Raji (cell line): Measurements from ENCODE around the gene MEIS3.

Experiments
- POLR2A ChIP-seq: IDR thresholded peaks from 2 replicates; pipeline ENCODE4 v1.6.1; 2011; ENCODE audit warnings: low read depth, low read length, control low read depth; ENCODE audit not compliant: insufficient read depth

Gene MEIS3

GRCh38 chr19:47419030-47419783 lies at the start of gene MEIS3:
Gene MEIS3 (minus strand): TSS chr19:47419527. CDS start chr19:47419081, 446 bp downstream.
- TF ChIP-seq POLR2A: no peak

DNA sequence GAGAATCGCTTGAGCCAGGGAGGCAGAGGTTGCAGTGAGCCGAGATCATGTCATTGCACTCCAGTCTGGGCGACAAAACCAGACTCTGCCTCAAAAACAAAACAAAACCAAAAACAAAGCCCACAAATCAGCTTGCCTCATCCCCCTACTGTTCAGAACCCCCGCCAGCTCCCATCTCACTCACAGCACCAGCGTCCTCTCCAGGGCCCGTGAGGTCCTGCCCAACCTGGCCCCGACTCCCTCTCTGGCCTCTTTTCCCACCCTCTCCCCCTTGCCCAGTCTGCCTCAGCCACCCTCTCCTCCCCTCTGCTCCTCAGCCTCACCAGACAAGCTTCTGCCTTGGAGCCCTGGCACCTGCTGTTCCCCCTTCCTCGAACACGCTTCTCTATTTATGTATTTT lies 48.6 kb upstream of the MEIS3 start:
- TF ChIP-seq POLR2A: no peak

- no peak for TF ChIP-seq POLR2A
Measured at GRCh38 chr19:47465957-47466356, 46.6 kb upstream of the MEIS3 start.

GRCh38 chr19:47464675-47465419 lies 45.5 kb upstream of the MEIS3 start:
- TF ChIP-seq POLR2A: no peak

- TF ChIP-seq POLR2A: no peak
Measured at GRCh38 chr19:47461876-47462275, 42.5 kb upstream of the MEIS3 start.

- no peak for TF ChIP-seq POLR2A
Measured at GRCh38 chr19:47459477-47459876, 40.1 kb upstream of the MEIS3 start.

DNA sequence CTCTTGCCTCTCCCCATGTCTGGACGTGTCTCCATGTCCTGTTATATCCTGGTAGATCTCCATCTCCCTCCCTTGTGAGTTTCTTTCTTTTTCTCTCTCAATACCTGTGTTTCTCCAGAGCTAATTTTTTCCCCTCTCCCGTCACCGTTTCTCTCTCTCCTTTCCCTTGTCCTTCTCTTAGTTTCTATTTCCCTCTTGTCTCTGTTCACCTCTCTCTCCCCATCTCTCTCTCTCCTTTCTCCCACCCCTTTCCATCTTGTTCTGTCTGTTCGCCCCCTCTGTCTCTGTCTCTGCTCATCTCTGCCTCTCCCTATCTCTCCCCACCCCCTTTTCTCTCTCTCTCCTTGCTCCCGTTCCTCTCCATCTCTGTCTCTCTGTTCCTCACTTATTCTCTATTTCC lies 39.3 kb upstream of the MEIS3 start:
- no peak for TF ChIP-seq POLR2A

- TF ChIP-seq POLR2A: no peak
Measured at GRCh38 chr19:47456721-47457474, 37.6 kb upstream of the MEIS3 start.

DNA sequence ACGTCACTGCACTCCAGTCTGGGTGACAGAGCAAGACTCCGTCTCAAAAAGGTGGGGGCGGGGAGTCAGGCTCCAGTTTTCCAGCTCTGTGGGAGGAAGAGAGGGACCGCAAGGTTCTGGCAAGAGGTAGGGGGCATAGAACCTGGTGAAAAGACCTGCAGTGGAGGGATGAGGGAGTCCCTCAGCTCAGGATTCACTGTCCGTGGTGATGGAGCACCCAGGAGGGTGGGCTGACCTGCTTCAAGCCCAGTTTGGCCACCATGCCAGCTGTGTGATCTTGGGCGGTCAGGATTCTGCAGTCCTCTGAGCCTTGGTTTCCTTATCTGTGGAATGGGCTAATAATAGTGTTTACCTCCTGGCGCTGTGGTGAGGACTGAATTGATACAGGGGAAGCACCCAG lies 31.2 kb upstream of the MEIS3 start:
- no peak for TF ChIP-seq POLR2A

GRCh38 chr19:47448360-47448727 lies 29.0 kb upstream of the MEIS3 start:
- no peak for TF ChIP-seq POLR2A

DNA sequence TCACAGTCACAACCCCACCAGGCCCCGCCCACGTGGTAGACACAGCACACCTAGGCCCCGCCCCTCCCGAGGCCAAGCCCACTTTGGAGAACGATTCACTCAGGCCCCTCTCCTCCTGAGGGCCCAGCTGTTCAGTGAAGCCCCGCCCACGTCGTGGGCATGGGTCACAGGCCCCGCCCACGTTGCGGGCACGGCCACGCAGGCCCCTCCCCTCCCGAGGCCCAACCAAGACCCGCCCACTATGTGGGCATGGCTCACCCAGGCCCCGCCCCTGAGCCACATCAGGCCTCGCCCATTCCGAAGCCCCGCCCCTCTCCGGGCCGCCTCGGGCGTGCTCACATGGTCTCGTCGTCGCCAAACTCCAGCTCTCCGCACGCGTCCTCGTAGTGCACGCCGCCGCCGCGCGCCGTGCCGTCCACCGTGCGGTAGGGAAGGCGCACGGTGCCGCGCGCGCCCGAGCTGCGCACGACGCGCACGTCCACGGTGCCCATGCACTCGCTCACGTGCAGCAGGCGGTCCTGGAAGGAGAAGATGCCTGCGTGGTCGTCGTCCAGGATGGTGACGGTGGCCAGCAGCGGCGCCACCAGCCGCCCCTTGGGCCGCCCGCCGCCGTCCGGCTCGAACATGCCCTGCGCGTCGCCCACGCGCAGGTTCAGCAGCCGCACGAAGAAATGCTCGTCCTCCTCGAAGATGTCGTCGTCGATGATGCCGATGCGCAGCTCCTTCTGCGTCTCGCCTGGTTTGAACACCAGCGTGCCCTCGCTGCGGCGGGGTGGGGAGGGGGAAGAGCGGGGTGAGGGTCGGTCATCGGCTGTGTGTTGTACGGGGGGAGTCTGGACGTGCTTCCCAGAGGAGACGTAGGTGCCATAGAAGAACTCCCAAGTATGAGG lies 28.4 kb upstream of the MEIS3 start:
- no peak for TF ChIP-seq POLR2A

GRCh38 chr19:47446534-47447469 lies 27.5 kb upstream of the MEIS3 start:
- no peak for TF ChIP-seq POLR2A

DNA sequence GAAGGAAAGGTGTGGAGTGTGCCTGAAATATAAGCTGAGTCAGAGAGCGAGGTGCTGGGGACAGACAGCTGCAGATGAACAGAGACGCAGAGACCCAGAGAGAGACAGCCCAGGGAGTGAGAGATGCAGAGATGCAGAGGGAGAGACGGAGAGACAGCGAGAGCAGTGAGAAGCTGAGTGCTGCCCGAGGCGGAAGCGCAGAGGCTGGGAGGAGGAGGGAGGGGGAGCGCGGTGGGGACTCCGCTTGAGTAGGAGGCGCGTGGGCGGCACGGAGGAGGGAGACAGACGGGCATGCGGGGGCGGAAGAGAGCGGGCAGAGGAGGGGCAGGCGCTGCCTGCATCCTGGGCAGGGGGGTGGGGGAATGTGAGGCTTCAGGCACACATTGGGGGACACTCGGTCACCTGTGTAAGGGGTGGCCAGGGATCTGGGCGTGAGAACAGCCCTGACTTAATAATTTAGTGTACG lies 26.6 kb upstream of the MEIS3 start:
- TF ChIP-seq POLR2A: no peak

DNA sequence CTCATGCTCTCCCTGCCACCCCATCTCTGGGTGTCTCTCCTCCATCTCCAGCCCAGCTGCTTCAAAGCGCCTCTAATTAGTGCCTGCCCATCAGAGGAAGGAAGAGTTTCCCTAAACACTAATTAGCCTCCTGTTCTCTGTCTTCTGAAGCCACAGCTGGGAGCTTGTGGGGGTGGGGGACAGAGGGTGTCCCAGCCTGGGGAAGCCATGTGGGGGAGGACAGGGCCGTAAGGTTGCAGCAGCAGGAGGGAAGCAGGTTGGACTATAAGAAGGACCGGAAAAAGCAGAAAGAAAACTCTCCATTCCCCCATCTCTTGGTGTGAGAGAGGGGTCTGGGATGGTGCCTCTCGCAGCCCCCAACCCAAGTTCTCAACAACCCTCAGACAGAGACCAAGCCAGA lies 26.2 kb upstream of the MEIS3 start:
- TF ChIP-seq POLR2A: no peak

DNA sequence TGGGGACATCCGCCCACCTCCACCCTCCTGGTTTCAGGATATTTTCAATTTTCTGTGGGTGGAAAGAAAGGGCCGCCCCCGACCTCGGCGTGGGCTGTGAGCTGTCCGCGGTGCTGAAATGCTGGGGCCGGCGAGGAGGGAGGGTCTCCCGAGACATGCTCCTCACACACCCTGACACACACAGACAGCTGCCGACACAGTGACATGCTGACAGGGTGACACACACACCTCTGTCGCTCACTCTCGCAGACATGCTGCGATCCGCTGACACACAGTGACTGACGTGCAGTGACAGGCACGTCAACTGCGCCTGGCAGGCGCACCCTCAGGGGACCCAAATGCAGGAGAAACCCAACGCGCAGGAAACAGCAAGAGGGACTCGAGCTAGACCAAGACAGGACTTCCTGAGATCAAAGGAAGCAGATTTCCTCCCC lies 25.1 kb upstream of the MEIS3 start:
- no peak for TF ChIP-seq POLR2A
